Neutrophil (primary cell): Measurements from ENCODE around the gene SOX12.
A peak's percentile ranks its signal among the peaks of the same experiment; 100 is the strongest.

Experiments
- H3K27ac ChIP-seq: fragments of 200-600 bp; sonication (generic); 2 replicates; pipeline ENCODE4 v1.5.1; 2016; ENCODE audit warnings: mild to moderate bottlenecking, moderate library complexity
- H3K27me3 ChIP-seq: fragments of 200-600 bp; sonication (generic); 2 replicates; pipeline ENCODE4 v1.6.0; 2016; ENCODE audit warnings: mild to moderate bottlenecking
- H3K36me3 ChIP-seq: fragments of 200-600 bp; sonication (generic); 2 replicates; pipeline ENCODE4 v1.5.1; 2017
- H3K4me1 ChIP-seq, 2 experiments: fragments of 200-600 bp in 1 of 2; sonication (generic) in 1 of 2; 1 replicate in 1 of 2; 2 replicates in 1 of 2; pipeline versions ENCODE4 v1.5.1 to v1.6.1; 2013 to 2016; ENCODE audit warnings: low read depth in 1 of 2, low read length in 1 of 2, mild to moderate bottlenecking in 1 of 2, moderate library complexity in 1 of 2; ENCODE audit not compliant: control insufficient read depth in 1 of 2, insufficient read depth in 1 of 2
- H3K4me3 ChIP-seq, 2 experiments: fragments of 200-600 bp in 1 of 2; sonication (generic) in 1 of 2; 1 replicate in 1 of 2; 2 replicates in 1 of 2; pipeline ENCODE4 v1.5.1; 2013 to 2016; ENCODE audit warnings: low read depth in 1 of 2, low read length in 1 of 2, mild to moderate bottlenecking in 1 of 2, moderate library complexity in 1 of 2
- H3K9me3 ChIP-seq: fragments of 200-600 bp; sonication (generic); 2 replicates; pipeline ENCODE4 v1.5.1; 2016
- TF ChIP-seq, protein P1 (sequence below): fragments of 200-600 bp; sonication (generic); IDR thresholded peaks from 2 replicates; pipeline ENCODE4 v1.5.1; 2016; ENCODE audit warnings: antibody characterized with exemption

SOX12 gene

DNA sequence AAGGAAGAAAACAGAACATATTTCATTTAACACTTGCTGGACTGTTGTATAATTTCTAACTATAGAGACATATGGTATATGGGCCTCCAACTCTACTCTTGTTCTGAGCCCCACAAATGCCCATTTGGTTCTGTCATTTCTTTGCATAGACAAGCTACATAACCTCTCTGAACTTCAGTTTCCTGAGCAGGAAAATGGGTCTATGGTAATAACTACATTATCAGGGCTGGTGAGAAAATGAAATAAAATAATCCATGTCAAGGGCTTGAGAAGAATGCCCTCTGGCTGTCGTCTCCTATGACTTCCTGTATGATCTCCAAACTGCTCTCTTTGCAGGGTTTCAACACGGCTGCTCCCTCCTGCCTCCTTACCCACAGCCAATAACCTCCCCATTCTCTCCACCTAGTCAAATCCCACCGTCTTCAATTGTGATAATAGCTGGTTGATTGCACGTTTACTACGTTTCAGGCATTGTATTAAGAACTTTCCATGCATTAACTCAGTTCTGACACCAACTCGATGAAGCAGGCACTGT is 16.0 kb upstream of the SOX12 start:
- Histone ChIP-seq H3K4me1 (peaks cover 13 to 21% of the 10 kb centered on the region in 2 experiments), H3K27me3 (no peaks in the 10 kb centered on the region), H3K4me3 (no peak overlapping the region), H3K9me3 (no peaks in the 10 kb centered on the region), H3K27ac (peak overlapping the region; percentile 3), H3K36me3 (no peaks in the 10 kb centered on the region)
- TF ChIP-seq, protein P1, sequence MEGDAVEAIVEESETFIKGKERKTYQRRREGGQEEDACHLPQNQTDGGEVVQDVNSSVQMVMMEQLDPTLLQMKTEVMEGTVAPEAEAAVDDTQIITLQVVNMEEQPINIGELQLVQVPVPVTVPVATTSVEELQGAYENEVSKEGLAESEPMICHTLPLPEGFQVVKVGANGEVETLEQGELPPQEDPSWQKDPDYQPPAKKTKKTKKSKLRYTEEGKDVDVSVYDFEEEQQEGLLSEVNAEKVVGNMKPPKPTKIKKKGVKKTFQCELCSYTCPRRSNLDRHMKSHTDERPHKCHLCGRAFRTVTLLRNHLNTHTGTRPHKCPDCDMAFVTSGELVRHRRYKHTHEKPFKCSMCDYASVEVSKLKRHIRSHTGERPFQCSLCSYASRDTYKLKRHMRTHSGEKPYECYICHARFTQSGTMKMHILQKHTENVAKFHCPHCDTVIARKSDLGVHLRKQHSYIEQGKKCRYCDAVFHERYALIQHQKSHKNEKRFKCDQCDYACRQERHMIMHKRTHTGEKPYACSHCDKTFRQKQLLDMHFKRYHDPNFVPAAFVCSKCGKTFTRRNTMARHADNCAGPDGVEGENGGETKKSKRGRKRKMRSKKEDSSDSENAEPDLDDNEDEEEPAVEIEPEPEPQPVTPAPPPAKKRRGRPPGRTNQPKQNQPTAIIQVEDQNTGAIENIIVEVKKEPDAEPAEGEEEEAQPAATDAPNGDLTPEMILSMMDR = no peak

DNA sequence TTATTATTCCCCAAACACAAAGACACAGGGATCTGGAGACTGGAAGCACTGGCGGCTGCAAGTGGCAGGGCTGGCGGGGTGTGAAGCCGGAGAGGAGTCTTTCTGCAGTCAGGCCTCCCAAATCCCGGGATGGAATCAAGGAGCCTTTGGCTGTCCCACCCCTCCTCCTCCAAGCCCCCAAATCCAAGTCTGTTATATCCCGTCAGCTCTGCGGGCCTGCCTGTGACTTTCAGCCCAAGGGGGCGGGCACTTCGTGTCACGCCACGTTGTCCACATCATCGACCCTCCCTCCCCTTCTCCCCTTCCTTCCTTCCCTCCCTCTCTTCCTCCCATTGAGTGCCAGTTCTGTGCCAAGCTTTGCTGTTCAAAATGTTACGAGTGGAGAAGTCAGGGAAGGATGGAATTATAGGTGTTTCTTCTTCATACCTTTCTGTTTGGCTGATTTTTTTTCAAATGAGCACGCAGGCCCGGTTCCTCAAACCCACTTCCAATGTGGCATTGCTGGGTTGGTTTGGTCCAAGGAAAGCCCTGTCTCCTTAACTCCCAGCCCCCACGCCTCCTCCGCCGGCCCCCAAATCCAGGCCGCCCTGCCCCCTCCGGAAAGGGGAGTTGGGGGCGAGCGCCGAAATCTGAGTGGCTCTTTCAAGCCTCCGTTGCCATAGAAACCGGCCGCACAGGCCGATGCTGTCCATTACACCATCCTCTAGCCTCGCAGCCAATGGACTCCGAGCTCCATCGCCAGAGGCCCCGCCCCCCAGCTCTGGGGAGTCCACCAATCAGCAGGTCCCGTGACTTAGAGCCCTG is 15.3 kb upstream of the SOX12 start:
- H3K4me3 ChIP-seq = peak overlapping the region; percentile 35 to 39
- H3K27ac ChIP-seq = peak overlapping the region; percentile 3
- H3K27me3 ChIP-seq = no peaks in the 10 kb centered on the region
- H3K36me3 ChIP-seq = no peaks in the 10 kb centered on the region
- H3K9me3 ChIP-seq = no peaks in the 10 kb centered on the region
- TF ChIP-seq, protein P1 = no peak
- peaks cover 13 to 21% of the 10 kb centered on the region in 2 experiments for H3K4me1 ChIP-seq

DNA sequence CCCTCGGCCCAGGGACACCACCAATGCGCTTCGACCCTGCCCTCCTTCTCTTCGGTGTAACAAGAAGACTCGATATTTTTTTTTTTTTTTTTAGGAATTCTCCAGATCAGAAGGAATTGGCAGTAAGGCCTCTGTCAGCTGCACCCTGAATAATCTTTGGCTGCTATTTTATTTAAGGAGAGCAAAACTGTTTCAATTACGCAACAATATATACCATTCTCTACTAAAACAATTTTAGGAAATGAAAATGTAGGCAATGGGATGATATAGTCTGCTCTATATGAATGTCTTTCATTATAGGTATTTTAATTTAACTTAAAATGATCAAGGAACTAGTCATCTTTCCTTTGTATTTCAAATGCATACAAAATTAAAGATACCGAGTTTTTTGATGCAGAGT is 14.7 kb upstream of the SOX12 start:
- Histone ChIP-seq H3K36me3 (no peaks in the 10 kb centered on the region), H3K27ac (no peak overlapping the region), H3K9me3 (no peaks in the 10 kb centered on the region), H3K27me3 (no peaks in the 10 kb centered on the region), H3K4me3 (peak overlapping the region; percentile 35 to 39), H3K4me1 (peaks cover 13 to 21% of the 10 kb centered on the region in 2 experiments)
- TF ChIP-seq, protein P1 = no peak

DNA sequence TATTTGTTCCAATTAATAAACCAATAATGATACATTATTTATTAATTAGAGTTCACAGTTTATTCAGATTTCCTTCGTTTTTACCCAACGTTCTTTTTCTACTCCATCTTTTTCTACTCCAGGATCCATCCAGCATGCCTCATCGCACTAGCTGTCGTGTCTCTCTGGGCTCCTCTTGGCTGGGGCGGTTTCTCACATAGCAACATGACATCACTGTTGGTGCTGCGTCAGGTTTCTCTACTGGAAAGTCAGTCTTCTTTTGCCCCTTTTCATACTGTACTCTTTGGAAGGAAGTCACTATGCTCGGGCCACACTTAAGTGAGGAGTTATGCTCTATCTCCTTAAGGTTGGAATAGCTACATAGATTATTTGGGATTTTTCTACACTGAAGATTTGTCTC is 13.7 kb upstream of the SOX12 start:
- Histone ChIP-seq H3K27me3 (no peaks in the 10 kb centered on the region), H3K9me3 (no peaks in the 10 kb centered on the region), H3K27ac (no peak overlapping the region), H3K4me3 (no peak overlapping the region), H3K36me3 (no peaks in the 10 kb centered on the region), H3K4me1 (peaks cover 13 to 21% of the 10 kb centered on the region in 2 experiments)
- TF ChIP-seq, protein P1 = no peak

DNA sequence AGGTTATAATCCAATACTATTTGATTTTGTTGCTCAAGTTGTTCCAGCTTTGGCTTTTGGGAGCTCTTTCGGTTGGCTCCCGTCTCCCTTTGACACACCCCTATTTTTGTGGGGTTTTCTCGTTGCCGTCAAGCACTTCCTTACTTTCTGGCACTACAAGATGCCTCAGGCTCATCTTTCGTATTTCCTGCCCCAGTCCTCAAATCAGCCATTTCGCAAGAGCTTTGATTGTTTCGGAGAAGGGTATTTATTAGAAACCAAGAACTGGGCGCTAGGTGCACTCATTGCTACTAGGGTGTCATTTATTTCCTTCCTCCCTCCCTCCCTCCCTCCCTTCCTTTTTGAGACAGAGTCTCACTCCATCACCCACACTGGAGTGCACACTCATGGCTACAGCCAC is 13.3 kb upstream of the SOX12 start:
- H3K4me3 ChIP-seq = no peak overlapping the region
- H3K27me3 ChIP-seq = no peaks in the 10 kb centered on the region
- H3K4me1 ChIP-seq = peaks cover 13 to 21% of the 10 kb centered on the region in 2 experiments

More for the DNA sequence above, 13.3 kb upstream of the SOX12 start:
- Histone ChIP-seq H3K27ac (no peak overlapping the region), H3K36me3 (no peaks in the 10 kb centered on the region), H3K9me3 (no peaks in the 10 kb centered on the region)
- TF ChIP-seq, protein P1 = no peak
